ENCODE measurements around the gene YARS2.
"Not testable (repeated sequence)": the region's sequence is repeated elsewhere in the genome, so short reads cannot be mapped to it uniquely, and the experiment has no call there.

The YARS2 gene

GRCh38 chr12:32743264-32743663 is 12.4 kb downstream of the YARS2 start:
- ATAC-seq: no peak

DNA sequence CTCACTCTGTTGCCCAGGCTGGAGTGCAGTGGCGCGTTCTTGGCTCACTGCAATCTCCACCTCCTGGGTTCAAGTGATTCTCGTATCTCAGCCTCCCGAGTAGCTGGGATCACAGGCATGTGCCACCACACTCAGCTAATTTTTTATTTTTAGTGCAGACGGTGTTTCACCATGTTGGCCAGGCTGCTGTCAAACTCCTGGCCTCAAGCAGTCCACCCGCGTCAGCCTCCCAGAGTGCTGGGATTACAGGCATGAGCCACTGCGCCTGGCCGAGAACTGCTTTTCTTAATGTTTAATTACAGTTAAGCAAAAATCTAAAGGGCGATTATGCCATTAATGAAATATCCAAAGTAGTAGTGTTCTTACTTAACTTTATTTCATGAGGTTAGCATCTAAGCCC is 13.6 kb downstream of the YARS2 start:
- no peak for ATAC-seq

- no peak for ATAC-seq
Observed at GRCh38 chr12:32739279-32739678, 16.4 kb downstream of the YARS2 start.

DNA sequence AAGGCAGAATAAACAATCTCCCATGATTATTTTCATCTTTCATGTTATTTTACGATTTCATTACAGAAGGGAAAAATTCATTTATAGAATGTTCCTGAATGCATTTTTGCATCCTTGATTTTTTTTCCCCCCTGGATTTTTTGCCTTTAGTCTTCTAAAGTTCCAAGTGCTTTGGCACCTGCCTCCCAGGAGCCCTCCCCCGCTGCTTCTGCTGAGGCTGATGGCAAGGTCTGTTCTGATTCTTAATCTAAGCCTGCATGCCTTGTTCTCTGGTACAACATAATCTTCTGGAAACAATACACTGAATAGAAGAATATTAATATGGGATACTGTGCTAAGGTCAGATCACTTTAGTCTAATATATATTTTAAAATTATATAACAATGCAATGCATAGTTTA is 18.0 kb downstream of the YARS2 start:
- no peak for ATAC-seq

DNA sequence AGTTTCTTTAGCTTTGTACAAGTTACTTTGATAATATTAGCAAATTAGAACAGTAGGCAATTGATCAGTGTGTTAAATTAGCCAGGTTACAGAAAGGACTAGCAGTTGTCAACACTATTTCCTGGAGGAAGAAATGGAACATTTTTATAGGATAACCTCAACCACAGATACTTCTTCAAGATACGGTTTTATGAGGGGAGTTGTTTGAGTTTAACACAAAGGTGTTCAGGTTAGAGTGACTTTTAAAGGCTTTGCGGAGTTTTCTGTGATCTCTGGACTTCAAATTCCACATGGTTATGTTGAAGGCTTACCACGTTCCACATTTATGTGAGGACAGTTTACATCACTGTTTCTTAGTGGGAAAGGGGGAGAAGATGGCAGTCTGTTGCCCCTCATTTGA is 19.3 kb downstream of the YARS2 start:
- no peak for ATAC-seq

DNA sequence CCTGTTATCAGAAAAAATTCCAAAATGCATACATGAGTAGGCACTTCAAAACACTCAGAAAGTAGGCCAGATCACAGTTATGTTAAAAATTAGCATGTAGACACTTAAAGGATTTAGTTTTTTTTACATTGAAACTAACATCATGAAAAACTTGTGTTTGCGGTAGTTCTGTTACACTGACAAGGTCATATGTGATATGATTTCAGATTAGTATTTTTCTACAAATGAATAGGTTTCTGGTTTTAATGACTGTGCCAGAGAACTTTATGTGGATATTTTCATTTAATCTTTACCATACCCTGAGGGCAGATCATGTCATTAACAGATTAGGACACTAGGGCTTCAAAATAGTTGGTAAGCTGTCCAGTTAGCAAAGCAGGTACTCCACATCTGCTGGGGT is 20.7 kb downstream of the YARS2 start:
- no peak for ATAC-seq

GRCh38 chr12:32727237-32727636 is 28.5 kb downstream of the YARS2 start:
- no peak for ATAC-seq

GRCh38 chr12:32726286-32726685 is 29.4 kb downstream of the YARS2 start:
- no peak for ATAC-seq

DNA sequence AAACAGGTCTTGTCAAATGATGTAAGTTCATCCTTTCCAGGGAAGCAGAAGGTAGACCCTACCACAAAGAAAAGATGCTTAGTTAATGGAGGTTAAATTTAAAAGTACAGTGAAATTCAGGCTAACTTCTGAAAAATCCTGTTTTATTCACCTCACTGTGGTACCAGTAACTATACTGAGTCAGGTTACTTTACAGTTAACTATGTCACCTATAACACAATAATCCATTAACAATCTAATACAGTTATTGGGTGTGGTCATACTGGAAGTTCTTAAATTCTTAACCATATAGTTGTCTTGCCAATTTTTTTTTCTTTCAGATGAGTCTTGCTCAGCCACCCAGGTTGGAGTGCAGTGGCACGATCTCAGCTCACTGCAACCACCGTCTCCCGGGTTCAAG is 30.4 kb downstream of the YARS2 start:
- not testable (repeated sequence) for ATAC-seq

GRCh38 chr12:32718926-32719325 is 36.8 kb downstream of the YARS2 start:
- no peak for ATAC-seq

- ATAC-seq: no peak
Observed at GRCh38 chr12:32714772-32715171, 40.9 kb downstream of the YARS2 start.

GRCh38 chr12:32708926-32709325 is 46.8 kb downstream of the YARS2 start:
- ATAC-seq: no peak

DNA sequence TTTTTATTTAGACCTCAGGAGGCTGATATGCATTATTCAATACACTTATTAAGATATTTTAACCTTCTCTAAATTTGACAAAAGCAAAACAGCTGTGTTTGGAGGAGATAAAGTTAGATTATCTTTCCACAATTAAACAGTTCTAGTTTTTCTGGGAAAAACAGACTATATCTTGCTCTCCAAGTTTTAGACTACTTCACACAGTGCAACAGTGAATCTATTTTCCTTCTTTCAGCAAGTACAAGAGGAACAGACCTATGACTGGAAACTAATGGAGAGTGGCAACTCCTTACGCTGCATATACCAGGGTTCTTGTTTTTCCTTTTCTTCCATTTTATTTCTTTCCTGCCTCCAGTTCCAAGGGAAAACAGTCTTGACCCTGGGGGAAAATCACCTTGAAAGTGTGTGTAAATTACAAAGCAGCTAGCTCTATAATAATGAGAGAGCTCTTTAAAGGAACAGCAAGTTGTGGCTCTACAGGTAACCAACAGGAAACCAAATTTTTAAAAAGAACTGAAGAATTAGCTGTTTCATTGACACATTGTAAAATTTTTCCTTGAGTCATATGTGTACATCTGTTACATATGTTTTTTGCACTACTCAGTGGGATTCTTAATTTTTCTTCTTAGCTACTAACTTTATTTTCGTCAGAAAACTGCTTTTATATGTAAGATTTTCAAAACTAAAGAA is 49.2 kb downstream of the YARS2 start:
- peak in 1 of 2 donors; percentile 24 for ATAC-seq

GRCh38 chr12:32705783-32706182 is 49.9 kb downstream of the YARS2 start:
- no peak for ATAC-seq

- no peak for ATAC-seq
Observed at GRCh38 chr12:32702946-32703345, 52.8 kb downstream of the YARS2 start.

DNA sequence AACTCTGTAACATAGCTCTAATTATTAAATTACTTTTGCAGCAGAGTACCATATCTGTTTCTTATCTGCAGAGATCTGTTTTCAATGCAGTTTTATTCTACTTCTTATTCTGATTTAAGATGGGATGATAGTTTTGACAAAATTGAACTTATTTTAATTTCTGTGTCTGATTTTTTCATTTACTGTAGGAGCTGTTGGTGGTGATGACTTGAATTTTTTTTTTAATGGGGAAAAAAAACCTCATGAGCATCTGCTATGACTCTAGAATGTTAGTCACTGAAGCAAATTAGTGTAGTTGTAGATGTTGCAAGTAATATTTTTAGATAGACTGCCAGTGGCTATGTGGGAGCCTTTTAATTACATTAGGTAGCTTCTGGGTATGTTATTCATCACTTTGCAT is 53.2 kb downstream of the YARS2 start:
- ATAC-seq: peak in 1 of 2 donors; percentile 27

- not testable (repeated sequence) for ATAC-seq
Observed at GRCh38 chr12:32699437-32699836, 56.3 kb downstream of the YARS2 start.

- no peak for ATAC-seq
Observed at GRCh38 chr12:32698285-32698684, 57.4 kb downstream of the YARS2 start.

DNA sequence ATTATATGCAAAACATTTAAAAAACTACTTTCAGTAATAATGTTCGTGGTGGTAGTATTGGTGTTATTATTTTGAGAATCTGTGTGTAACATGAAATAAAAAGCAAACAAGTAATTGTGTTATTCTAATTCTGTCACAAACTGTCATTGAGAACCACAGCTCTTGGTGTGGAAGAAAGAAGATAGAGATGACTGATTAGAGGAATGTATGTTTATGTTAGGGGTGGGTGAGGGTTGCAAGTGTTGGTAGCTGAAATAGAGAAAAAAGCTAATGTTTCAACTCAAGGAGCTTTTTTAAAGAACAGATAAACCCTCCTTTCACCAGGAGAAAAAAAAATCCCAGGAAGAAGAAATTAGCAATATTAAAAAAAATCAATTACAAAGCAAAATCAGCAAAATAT is 58.3 kb downstream of the YARS2 start:
- ATAC-seq: no peak
